ENCODE results near the gene CTDSPL2.

GRCh38 chr15:44541282-44541958 is 114.0 kb downstream of the CTDSPL2 start:
- TF ChIP-seq POLR2AphosphoS5 (IDR thresholded peaks at IDR 0.05; ENCODE audit: low read depth, low read length) (peak; percentile 2; the same call in 1 of the 2 replicates), POLR2A (IDR thresholded peaks at IDR 0.05; ENCODE audit: low read depth, low read length) (no peak), PAX5 (IDR thresholded peaks at IDR 0.05; ENCODE audit: insufficient read depth, low read length, severe bottlenecking) (no peak)

All from GM12891 (cell line).